ENCODE data around the gene RCL1. TPM values are rescaled to one million over a fixed set of nuclear protein-coding genes. Genes with fewer than 3 reads are reported as not detected.
A peak's percentile ranks its signal among the peaks of the same experiment; 100 is the strongest.

RCL1 gene
- total and polyA plus RNA-seq, 8 donors = 11.2 to 22.6 (median 18.2) TPM

- Histone ChIP-seq H3K36me3 (no peaks in the 10 kb centered on the region), H3K4me3 (no peak overlapping the region), H3K9me3 (peaks cover 0 to 12% of the 10 kb centered on the region in 2 donors), H3K27me3 (no peaks in the 10 kb centered on the region), H3K27ac (no peak overlapping the region), H3K4me1 (peaks cover 4 to 18% of the 10 kb centered on the region in 2 donors)
- no peak for TF ChIP-seq CTCF (IDR thresholded peaks at IDR 0.05)
- no peak for ATAC-seq
- intact Hi-C loops (cut with DNase I) = no loop called here
- DNase-seq = no peak
Observed at GRCh38 chr9:4803670-4804530, 11.2 kb downstream of the RCL1 start.

GRCh38 chr9:4804531-4805016 lies 11.8 kb downstream of the RCL1 start:
- H3K27ac ChIP-seq = peak overlapping the region in 1 of 2 donors; percentile 26
- intact Hi-C loops (cut with DNase I) = no loop called here
- ATAC-seq = no peak

GRCh38 chr9:4805191-4805918 lies 12.6 kb downstream of the RCL1 start:
- intact Hi-C loops (cut with DNase I) = no loop called here
- Histone ChIP-seq H3K36me3 (no peaks in the 10 kb centered on the region), H3K4me3 (no peak overlapping the region), H3K4me1 (peaks cover 0 to 10% of the 10 kb centered on the region in 2 donors), H3K27me3 (no peaks in the 10 kb centered on the region), H3K9me3 (peaks cover 0 to 12% of the 10 kb centered on the region in 2 donors), H3K27ac (peak overlapping the region in 1 of 2 donors; percentile 26)
- ATAC-seq (peak; percentile 27), DNase-seq (no peak)
- TF ChIP-seq CTCF (IDR thresholded peaks at IDR 0.05) = no peak

More at GRCh38 chr9:4804531-4805016, 11.8 kb downstream of the RCL1 start:
- Histone ChIP-seq H3K9me3 (peaks cover 0 to 12% of the 10 kb centered on the region in 2 donors), H3K36me3 (no peaks in the 10 kb centered on the region), H3K4me3 (no peak overlapping the region), H3K27me3 (no peaks in the 10 kb centered on the region), H3K4me1 (peaks cover 0 to 11% of the 10 kb centered on the region in 2 donors)
- peak in 1 of 4 donors; percentile 73 for DNase-seq
- TF ChIP-seq CTCF (IDR thresholded peaks at IDR 0.05) = no peak

- H3K27ac ChIP-seq = no peak overlapping the region
- no peak for TF ChIP-seq CTCF (IDR thresholded peaks at IDR 0.05)
- intact Hi-C loops (cut with DNase I) = no loop called here
- ATAC-seq = peak; percentile 54
- DNase-seq = no peak
- H3K27me3 ChIP-seq = no peaks in the 10 kb centered on the region
- H3K4me3 ChIP-seq = no peak overlapping the region
- no peaks in the 10 kb centered on the region for H3K36me3 ChIP-seq
- peaks cover 6 to 16% of the 10 kb centered on the region in 2 donors for H3K4me1 ChIP-seq
- peaks cover 0 to 12% of the 10 kb centered on the region in 2 donors for H3K9me3 ChIP-seq
Observed at GRCh38 chr9:4810565-4810964, 17.8 kb downstream of the RCL1 start.

GRCh38 chr9:4811824-4812223 lies 19.1 kb downstream of the RCL1 start:
- intact Hi-C loops (cut with DNase I) = no loop called here
- Histone ChIP-seq H3K27ac (no peak overlapping the region), H3K36me3 (no peaks in the 10 kb centered on the region), H3K4me1 (peaks cover 8 to 20% of the 10 kb centered on the region in 2 donors), H3K27me3 (no peaks in the 10 kb centered on the region), H3K4me3 (no peak overlapping the region), H3K9me3 (peaks cover 0 to 6% of the 10 kb centered on the region in 2 donors)
- no peak for TF ChIP-seq CTCF (IDR thresholded peaks at IDR 0.05)
- no peak for DNase-seq
- no peak for ATAC-seq
